Measurements from ENCODE around the gene RAB5A.

The RAB5A gene

DNA sequence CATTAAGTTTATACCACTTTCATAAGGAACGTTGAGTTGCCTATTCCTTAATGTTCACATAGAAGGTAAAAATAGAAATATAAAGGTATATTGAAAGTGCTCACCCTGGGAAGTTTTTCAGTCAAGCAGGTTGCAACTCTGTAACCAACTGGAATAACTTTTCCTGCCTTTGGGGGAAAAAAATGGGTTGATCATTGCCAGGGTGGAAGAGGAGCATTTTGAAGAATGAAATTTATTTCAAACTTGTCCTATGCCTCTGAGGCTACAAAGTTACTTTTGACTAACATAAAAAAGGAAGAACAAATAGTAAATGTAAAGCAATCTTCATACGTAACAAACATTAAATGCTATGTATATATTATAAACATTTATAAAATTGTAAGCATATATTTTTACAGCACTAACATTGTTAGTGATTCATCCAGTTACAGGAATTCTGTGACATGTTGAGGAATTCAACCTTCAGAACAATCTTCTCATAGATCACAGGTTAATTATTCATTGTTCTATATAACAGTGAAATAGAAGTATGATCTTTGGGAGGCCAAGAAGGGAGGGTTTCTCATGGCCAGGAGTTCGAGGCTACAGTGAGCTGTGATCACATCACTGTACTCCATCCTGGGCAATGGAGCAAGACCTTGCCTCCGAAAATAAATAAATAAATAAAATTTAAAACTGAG is 26.4 kb upstream of the RAB5A start:
- Histone ChIP-seq H3K9me3 (ENCODE audit: control insufficient read depth, low read length) (no peaks in the 10 kb centered on the region), H3K4me3 (ENCODE audit: insufficient read depth, low read depth, low read length, poor library complexity, severe bottlenecking) (no peak overlapping the region)
- DNase-seq: no peak

DNA sequence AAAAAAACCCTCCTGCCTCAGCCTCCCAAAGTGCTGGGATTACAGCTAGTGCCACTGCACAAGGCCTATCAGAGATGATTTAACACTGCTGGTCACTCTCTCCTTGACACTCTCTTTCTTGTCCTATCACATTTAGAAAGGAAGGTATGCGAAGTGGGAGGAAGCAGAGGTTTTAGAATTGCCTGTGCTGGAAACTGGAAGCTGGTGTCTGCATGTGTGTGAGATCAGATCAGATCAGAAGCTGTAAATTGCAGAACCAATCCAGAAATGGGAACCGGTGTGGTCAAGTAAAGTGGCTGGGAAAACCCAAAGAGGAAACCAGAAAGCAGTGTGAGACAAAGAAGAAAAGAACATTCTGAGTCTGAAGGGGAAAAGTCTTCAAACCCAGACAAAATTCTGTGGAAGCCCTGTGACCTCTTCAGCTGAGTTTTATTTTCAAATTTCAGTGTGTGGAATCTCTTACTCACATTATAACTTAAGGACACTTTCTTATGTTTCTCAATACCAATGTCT is 15.7 kb upstream of the RAB5A start:
- Histone ChIP-seq H3K27me3 (replicated peaks; ENCODE audit: control insufficient read depth, insufficient read depth, low read length, poor library complexity, severe bottlenecking) (no peaks in the 10 kb centered on the region), H3K27ac (ENCODE audit: insufficient read depth, low read length, poor library complexity, severe bottlenecking) (no peak overlapping the region), H3K4me1 (ENCODE audit: control insufficient read depth, insufficient read depth, low read length, poor library complexity, severe bottlenecking) (no peaks in the 10 kb centered on the region), H3K4me3 (ENCODE audit: insufficient read depth, low read depth, low read length, poor library complexity, severe bottlenecking) (no peak overlapping the region), H3K36me3 (ENCODE audit: control insufficient read depth, insufficient read depth, low read length) (no peaks in the 10 kb centered on the region), H3K9me3 (ENCODE audit: control insufficient read depth, low read length) (no peaks in the 10 kb centered on the region)
- no peak for DNase-seq

More for the DNA sequence above, 26.4 kb upstream of the RAB5A start:
- Histone ChIP-seq H3K27me3 (replicated peaks; ENCODE audit: control insufficient read depth, insufficient read depth, low read length, poor library complexity, severe bottlenecking) (no peaks in the 10 kb centered on the region), H3K4me1 (ENCODE audit: control insufficient read depth, insufficient read depth, low read length, poor library complexity, severe bottlenecking) (no peaks in the 10 kb centered on the region), H3K27ac (ENCODE audit: insufficient read depth, low read length, poor library complexity, severe bottlenecking) (no peak overlapping the region), H3K36me3 (ENCODE audit: control insufficient read depth, insufficient read depth, low read length) (no peaks in the 10 kb centered on the region)

DNA sequence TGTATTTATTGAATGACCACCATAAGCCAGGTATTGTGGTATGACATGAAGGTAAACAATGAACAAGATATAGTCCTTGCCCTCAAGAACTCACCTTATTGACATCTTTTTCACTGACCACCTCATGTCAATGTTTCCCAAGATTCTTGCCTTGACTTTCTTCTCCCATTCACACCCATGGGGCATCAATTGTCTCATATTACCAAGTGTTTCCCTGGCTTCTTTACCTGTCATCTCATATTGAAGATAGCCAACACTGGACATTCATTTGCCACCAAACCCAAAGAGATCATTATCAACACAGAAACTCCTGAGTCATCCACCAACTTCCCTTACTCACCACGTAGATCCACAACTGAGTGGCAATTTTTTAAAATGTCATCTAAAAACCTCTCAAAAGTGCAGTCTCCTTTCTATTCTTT is 15.1 kb upstream of the RAB5A start:
- no peak overlapping the region for H3K27ac ChIP-seq (ENCODE audit: insufficient read depth, low read length, poor library complexity, severe bottlenecking)
- no peaks in the 10 kb centered on the region for H3K36me3 ChIP-seq (ENCODE audit: control insufficient read depth, insufficient read depth, low read length)
- no peak overlapping the region for H3K4me3 ChIP-seq (ENCODE audit: insufficient read depth, low read depth, low read length, poor library complexity, severe bottlenecking)
- no peak for DNase-seq
- no peaks in the 10 kb centered on the region for H3K9me3 ChIP-seq (ENCODE audit: control insufficient read depth, low read length)
- no peaks in the 10 kb centered on the region for H3K27me3 ChIP-seq (replicated peaks; ENCODE audit: control insufficient read depth, insufficient read depth, low read length, poor library complexity, severe bottlenecking)
- no peaks in the 10 kb centered on the region for H3K4me1 ChIP-seq (ENCODE audit: control insufficient read depth, insufficient read depth, low read length, poor library complexity, severe bottlenecking)

DNA sequence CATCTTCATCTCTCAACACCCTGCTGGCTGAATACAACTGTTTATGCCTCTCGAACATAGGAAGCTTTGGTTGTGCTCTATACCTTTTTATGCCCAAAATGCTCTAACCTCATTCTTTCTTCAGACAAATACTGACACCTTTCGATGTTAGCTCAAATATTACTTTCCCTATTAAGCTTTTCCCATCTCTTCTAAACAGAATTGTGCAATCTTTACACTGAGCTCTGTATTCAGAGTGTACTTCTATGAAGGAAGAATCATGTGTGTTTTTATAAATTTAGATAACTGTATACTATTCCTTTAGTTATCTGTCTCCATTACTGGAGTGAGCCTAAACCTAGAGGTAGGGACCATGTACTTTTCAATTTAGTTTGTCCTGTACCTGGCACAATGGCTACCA is 14.5 kb upstream of the RAB5A start:
- H3K9me3 ChIP-seq (ENCODE audit: control insufficient read depth, low read length): no peaks in the 10 kb centered on the region
- no peak for DNase-seq
- no peaks in the 10 kb centered on the region for H3K4me1 ChIP-seq (ENCODE audit: control insufficient read depth, insufficient read depth, low read length, poor library complexity, severe bottlenecking)
- H3K36me3 ChIP-seq (ENCODE audit: control insufficient read depth, insufficient read depth, low read length): no peaks in the 10 kb centered on the region
- H3K27ac ChIP-seq (ENCODE audit: insufficient read depth, low read length, poor library complexity, severe bottlenecking): no peak overlapping the region
- no peak overlapping the region for H3K4me3 ChIP-seq (ENCODE audit: insufficient read depth, low read depth, low read length, poor library complexity, severe bottlenecking)
- no peaks in the 10 kb centered on the region for H3K27me3 ChIP-seq (replicated peaks; ENCODE audit: control insufficient read depth, insufficient read depth, low read length, poor library complexity, severe bottlenecking)

DNA sequence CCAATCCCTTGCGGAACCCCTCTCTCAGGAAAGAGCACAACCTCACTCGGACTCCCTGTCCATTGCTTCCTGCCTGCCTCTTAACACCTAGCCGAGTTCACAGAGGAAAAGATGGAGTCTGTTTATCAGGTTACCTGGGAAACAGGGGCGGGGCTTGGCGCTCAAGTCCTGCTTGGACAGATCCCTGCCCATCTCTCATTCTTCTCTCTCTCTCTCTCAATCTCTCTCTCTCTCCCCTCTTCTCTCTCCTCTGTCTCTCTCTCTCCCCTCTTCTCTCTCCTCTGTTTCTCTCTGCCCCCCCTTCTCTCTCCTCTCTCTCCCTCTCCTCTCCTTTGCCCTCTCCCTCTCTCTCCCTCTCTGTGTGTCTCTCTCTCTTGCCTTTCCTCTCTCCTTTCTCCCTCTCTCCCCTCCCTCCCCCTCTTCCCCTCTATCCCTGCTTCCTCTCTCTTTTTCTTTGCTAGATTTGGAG is 12.8 kb upstream of the RAB5A start, which contains the start of gene EFHB:
Gene EFHB (minus strand): TSS at position 120 of the 469 bp plus-strand sequence. CDS start 199 bp downstream, outside the sequence.
- Histone ChIP-seq H3K36me3 (ENCODE audit: control insufficient read depth, insufficient read depth, low read length) (no peaks in the 10 kb centered on the region), H3K4me3 (ENCODE audit: insufficient read depth, low read depth, low read length, poor library complexity, severe bottlenecking) (no peak within 1 kb of the TSS), H3K27ac (ENCODE audit: insufficient read depth, low read length, poor library complexity, severe bottlenecking) (no peak within 1 kb of the TSS), H3K27me3 (replicated peaks; ENCODE audit: control insufficient read depth, insufficient read depth, low read length, poor library complexity, severe bottlenecking) (no peaks in the 10 kb centered on the region), H3K9me3 (ENCODE audit: control insufficient read depth, low read length) (no peaks in the 10 kb centered on the region), H3K4me1 (ENCODE audit: control insufficient read depth, insufficient read depth, low read length, poor library complexity, severe bottlenecking) (no peaks in the 10 kb centered on the region)
- DNase-seq: no peak

DNA sequence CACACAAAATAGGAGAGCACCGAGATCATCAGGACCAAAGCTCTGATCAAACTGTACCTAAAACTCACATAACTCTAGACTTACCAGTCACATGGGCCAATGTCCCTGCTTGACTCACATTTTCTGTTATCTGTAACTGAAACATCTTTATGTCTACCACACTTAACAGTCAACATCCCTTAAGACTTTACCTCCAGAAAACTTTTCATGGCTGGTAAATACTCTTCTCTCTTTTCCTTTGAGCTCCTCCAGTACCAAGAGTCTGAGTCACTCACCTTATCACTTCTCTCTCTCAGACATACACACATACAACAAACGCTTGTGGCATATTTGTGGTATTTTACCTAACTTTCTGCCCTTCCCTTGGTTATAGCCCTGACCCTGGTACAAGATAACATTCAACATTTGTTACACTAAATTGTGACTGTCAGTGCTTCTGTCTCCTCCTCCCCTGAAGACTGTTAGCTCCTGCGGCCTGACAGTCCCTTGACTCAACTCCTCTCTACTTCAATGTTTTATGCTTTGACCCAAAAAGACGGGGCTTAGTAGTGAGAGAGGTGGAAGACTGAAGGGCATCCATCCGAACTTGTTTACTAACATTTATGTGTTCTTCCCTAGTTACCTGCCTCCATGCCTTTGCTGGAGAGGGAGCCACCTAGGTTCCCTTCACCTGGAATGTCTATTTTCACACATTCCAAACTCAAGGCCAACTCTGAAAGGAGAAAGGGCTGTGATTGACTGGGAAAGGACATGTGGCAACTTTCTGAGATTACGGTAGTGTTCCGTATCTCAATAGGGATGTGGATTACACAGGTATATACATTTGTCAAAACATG is 9.2 kb upstream of the RAB5A start:
- Histone ChIP-seq H3K36me3 (ENCODE audit: control insufficient read depth, insufficient read depth, low read length) (no peaks in the 10 kb centered on the region), H3K27me3 (replicated peaks; ENCODE audit: control insufficient read depth, insufficient read depth, low read length, poor library complexity, severe bottlenecking) (no peaks in the 10 kb centered on the region), H3K27ac (ENCODE audit: insufficient read depth, low read length, poor library complexity, severe bottlenecking) (no peak overlapping the region), H3K9me3 (ENCODE audit: control insufficient read depth, low read length) (no peaks in the 10 kb centered on the region), H3K4me3 (ENCODE audit: insufficient read depth, low read depth, low read length, poor library complexity, severe bottlenecking) (no peak overlapping the region), H3K4me1 (ENCODE audit: control insufficient read depth, insufficient read depth, low read length, poor library complexity, severe bottlenecking) (no peaks in the 10 kb centered on the region)
- DNase-seq: no peak

DNA sequence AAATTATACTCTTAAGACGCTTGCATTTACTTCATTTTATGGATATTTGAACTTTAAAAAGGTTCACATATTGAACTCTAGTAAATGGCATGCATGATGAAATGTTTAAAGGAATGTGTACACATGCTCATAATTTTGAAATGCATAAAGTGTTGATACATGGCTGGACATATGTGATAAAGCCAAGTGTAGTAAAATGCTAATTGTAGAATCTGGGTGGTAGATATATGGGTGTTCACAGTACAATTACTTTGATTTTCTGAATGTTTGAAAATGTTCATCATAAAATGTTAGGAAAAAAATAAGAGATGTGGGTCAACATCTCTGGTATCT is 8.6 kb upstream of the RAB5A start:
- no peak overlapping the region for H3K27ac ChIP-seq (ENCODE audit: insufficient read depth, low read length, poor library complexity, severe bottlenecking)
- no peak for DNase-seq
- H3K36me3 ChIP-seq (ENCODE audit: control insufficient read depth, insufficient read depth, low read length): no peaks in the 10 kb centered on the region
- no peaks in the 10 kb centered on the region for H3K4me1 ChIP-seq (ENCODE audit: control insufficient read depth, insufficient read depth, low read length, poor library complexity, severe bottlenecking)
- no peaks in the 10 kb centered on the region for H3K27me3 ChIP-seq (replicated peaks; ENCODE audit: control insufficient read depth, insufficient read depth, low read length, poor library complexity, severe bottlenecking)
- no peaks in the 10 kb centered on the region for H3K9me3 ChIP-seq (ENCODE audit: control insufficient read depth, low read length)
- H3K4me3 ChIP-seq (ENCODE audit: insufficient read depth, low read depth, low read length, poor library complexity, severe bottlenecking): no peak overlapping the region

DNA sequence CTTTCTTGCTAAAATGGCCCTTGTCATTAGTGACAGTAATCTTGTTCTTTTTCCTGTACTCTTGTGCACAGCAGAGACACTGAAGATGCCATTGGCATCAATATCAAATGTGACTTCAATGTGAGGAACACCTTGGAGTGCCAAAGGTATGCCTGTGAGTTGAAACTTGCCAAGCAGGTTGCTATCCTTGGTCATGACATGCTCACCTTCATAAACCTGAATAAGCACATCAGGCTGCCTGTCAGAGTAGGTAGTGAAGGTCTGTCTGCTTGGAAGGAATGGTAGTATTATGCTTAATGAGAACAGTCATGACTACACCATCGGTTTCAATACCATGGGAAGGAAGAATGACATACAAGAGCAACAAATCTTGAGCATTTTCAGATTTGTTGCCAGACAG is 6.3 kb upstream of the RAB5A start:
- no peak for DNase-seq
- no peaks in the 10 kb centered on the region for H3K27me3 ChIP-seq (replicated peaks; ENCODE audit: control insufficient read depth, insufficient read depth, low read length, poor library complexity, severe bottlenecking)

DNA sequence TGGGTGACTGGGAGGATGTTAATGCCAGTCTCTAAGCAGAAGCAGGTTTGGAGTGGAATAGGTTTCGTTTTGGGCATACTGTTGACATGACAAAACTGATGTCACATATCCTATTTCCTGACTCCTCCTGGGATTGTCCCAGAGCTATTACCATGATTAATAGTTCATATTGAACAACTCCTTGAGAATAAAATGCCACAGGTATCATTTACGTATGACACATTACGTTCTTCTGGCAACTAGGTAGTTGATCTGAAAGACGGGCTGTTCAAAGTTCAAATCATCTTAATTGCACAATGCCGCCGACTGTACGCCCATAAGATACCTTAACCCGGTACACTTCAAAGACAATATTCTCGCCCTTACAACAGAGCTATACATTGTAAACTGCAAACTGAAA is 1.4 kb upstream of the RAB5A start:
- Histone ChIP-seq H3K4me3 (ENCODE audit: insufficient read depth, low read depth, low read length, poor library complexity, severe bottlenecking) (no peak overlapping the region), H3K27ac (ENCODE audit: insufficient read depth, low read length, poor library complexity, severe bottlenecking) (no peak overlapping the region), H3K9me3 (ENCODE audit: control insufficient read depth, low read length) (no peaks in the 10 kb centered on the region), H3K36me3 (ENCODE audit: control insufficient read depth, insufficient read depth, low read length) (no peaks in the 10 kb centered on the region), H3K4me1 (ENCODE audit: control insufficient read depth, insufficient read depth, low read length, poor library complexity, severe bottlenecking) (peaks cover 16% of the 10 kb centered on the region), H3K27me3 (replicated peaks; ENCODE audit: control insufficient read depth, insufficient read depth, low read length, poor library complexity, severe bottlenecking) (no peaks in the 10 kb centered on the region)
- no peak for DNase-seq

More for the DNA sequence above, 6.3 kb upstream of the RAB5A start:
- no peaks in the 10 kb centered on the region for H3K4me1 ChIP-seq (ENCODE audit: control insufficient read depth, insufficient read depth, low read length, poor library complexity, severe bottlenecking)
- H3K27ac ChIP-seq (ENCODE audit: insufficient read depth, low read length, poor library complexity, severe bottlenecking): no peak overlapping the region
- H3K9me3 ChIP-seq (ENCODE audit: control insufficient read depth, low read length): no peaks in the 10 kb centered on the region
- no peak overlapping the region for H3K4me3 ChIP-seq (ENCODE audit: insufficient read depth, low read depth, low read length, poor library complexity, severe bottlenecking)
- no peaks in the 10 kb centered on the region for H3K36me3 ChIP-seq (ENCODE audit: control insufficient read depth, insufficient read depth, low read length)
